SK-N-SH treated with all-trans-retinoic acid at 6 μM for 48 hours (cell line): ENCODE data around the gene SCEL.
A peak's percentile ranks its signal among the peaks of the same experiment; 100 is the strongest.

Experiments used
- ATAC-seq: fragments of 200-7000 bp; cut with Tn5 transposase; 3 replicates; pipeline ENCODE4 v1.9.1; 2020; ENCODE audit warnings: mild to moderate bottlenecking, moderate library complexity
- ARNTL ChIP-seq: fragments of 450-650 bp; formaldehyde crosslinking; IDR thresholded peaks from 2 replicates; pipeline ENCODE4 v1.5.0; 2020; ENCODE audit warnings: low read depth, mild to moderate bottlenecking, moderate library complexity, borderline replicate concordance
- CREB5 ChIP-seq: fragments of 250-450 bp; sonication (Bioruptor Pico); IDR thresholded peaks from 2 replicates; pipeline ENCODE4 v1.5.1; 2020; ENCODE audit warnings: low read depth, mild to moderate bottlenecking, moderate library complexity
- CSRNP3 ChIP-seq: fragments of 250-450 bp; sonication (Bioruptor Pico); IDR thresholded peaks from 2 replicates; pipeline ENCODE4 v1.5.1; 2021; ENCODE audit warnings: mild to moderate bottlenecking, moderate library complexity
- GLIS3 ChIP-seq: fragments of 250-450 bp; sonication (Bioruptor Pico); IDR thresholded peaks from 2 replicates; pipeline ENCODE4 v1.5.0; 2020; ENCODE audit warnings: mild to moderate bottlenecking, moderate library complexity
- ISL1 ChIP-seq: fragments of 250-450 bp; sonication (Bioruptor Pico); IDR thresholded peaks from 2 replicates; pipeline ENCODE4 v2.1.2; 2022; ENCODE audit warnings: mild to moderate bottlenecking, moderate library complexity
- OSR1 ChIP-seq: fragments of 250-450 bp; sonication (Bioruptor Pico); IDR thresholded peaks from 2 replicates; pipeline ENCODE4 v1.8.0; 2022; ENCODE audit warnings: moderate library complexity, mild to moderate bottlenecking, inconsistent platforms
- PATZ1 ChIP-seq: fragments of 250-450 bp; sonication (Bioruptor Pico); IDR thresholded peaks from 2 replicates; pipeline ENCODE4 v1.8.0; 2020; ENCODE audit warnings: mild to moderate bottlenecking, moderate library complexity, borderline replicate concordance
- POU6F1 ChIP-seq: fragments of 250-450 bp; sonication (Bioruptor Pico); IDR thresholded peaks from 2 replicates; pipeline ENCODE4 v1.8.0; 2021; ENCODE audit warnings: low read depth, mild to moderate bottlenecking, moderate library complexity, borderline replicate concordance
- PPARA ChIP-seq: fragments of 250-450 bp; sonication (Bioruptor Pico); IDR thresholded peaks from 2 replicates; pipeline ENCODE4 v1.5.0; 2020; ENCODE audit warnings: mild to moderate bottlenecking, borderline replicate concordance
- RARB ChIP-seq: fragments of 250-450 bp; sonication (Bioruptor Pico); IDR thresholded peaks from 2 replicates; pipeline ENCODE4 v1.8.0; 2021; ENCODE audit warnings: mild to moderate bottlenecking, moderate library complexity
- TCF4 ChIP-seq: fragments of 250-450 bp; sonication (Bioruptor Pico); IDR thresholded peaks from 2 replicates; pipeline ENCODE4 v1.8.0; 2021; ENCODE audit warnings: mild to moderate bottlenecking, moderate library complexity, borderline replicate concordance
- TOX ChIP-seq: fragments of 250-450 bp; sonication (Bioruptor Pico); IDR thresholded peaks from 2 replicates; pipeline ENCODE4 v1.8.0; 2021; ENCODE audit warnings: mild to moderate bottlenecking, moderate library complexity, borderline replicate concordance
- TSHZ2 ChIP-seq: fragments of 250-450 bp; sonication (Bioruptor Pico); IDR thresholded peaks from 2 replicates; pipeline ENCODE4 v1.5.0; 2020; ENCODE audit warnings: mild to moderate bottlenecking, moderate library complexity
- ZC3H10 ChIP-seq: fragments of 250-450 bp; sonication (Bioruptor Pico); IDR thresholded peaks from 2 replicates; pipeline ENCODE4 v1.5.1; 2021; ENCODE audit warnings: mild to moderate bottlenecking, moderate library complexity
- ZFP30 ChIP-seq: fragments of 450-650 bp; formaldehyde crosslinking; IDR thresholded peaks from 2 replicates; pipeline ENCODE4 v1.5.0; 2022; ENCODE audit warnings: mild to moderate bottlenecking, moderate library complexity
- ZNF565 ChIP-seq: fragments of 450-650 bp; formaldehyde crosslinking; conservative IDR thresholded peaks from 2 replicates; pipeline ENCODE4 v1.5.0; 2020; ENCODE audit warnings: low read depth, mild to moderate bottlenecking, moderate library complexity
- ZNF70 ChIP-seq: fragments of 450-650 bp; formaldehyde crosslinking; IDR thresholded peaks from 2 replicates; pipeline ENCODE4 v1.5.0; 2020; ENCODE audit warnings: mild to moderate bottlenecking, moderate library complexity
- ZNF8 ChIP-seq: fragments of 450-650 bp; formaldehyde crosslinking; IDR thresholded peaks from 2 replicates; pipeline ENCODE4 v1.5.0; 2020; ENCODE audit warnings: mild to moderate bottlenecking, moderate library complexity

The SCEL gene

GRCh38 chr13:77497835-77498234, 37.7 kb upstream of the SCEL start:
- TF ChIP-seq ISL1 (no peak), ZFP30 (no peak)
- no peak for ATAC-seq

GRCh38 chr13:77502104-77502720, 33.3 kb upstream of the SCEL start:
- TF ChIP-seq ZNF70 (CRISPR knock-in tag) (peak; percentile 63; the same call in 1 of the 2 replicates), ARNTL (no peak)
- no peak for ATAC-seq

- TF ChIP-seq CSRNP3 (CRISPR knock-in tag) (no peak), ZNF70 (CRISPR knock-in tag) (no peak), TCF4 (CRISPR knock-in tag) (no peak), RARB (no peak), ZFP30 (no peak), TOX (CRISPR knock-in tag) (no peak), ISL1 (no peak), OSR1 (CRISPR knock-in tag) (no peak), PATZ1 (CRISPR knock-in tag) (no peak), ZC3H10 (CRISPR knock-in tag) (no peak), TSHZ2 (CRISPR knock-in tag) (no peak), POU6F1 (CRISPR knock-in tag) (no peak), CREB5 (CRISPR knock-in tag) (no peak), PPARA (CRISPR knock-in tag) (no peak), ZNF565 (no peak), GLIS3 (CRISPR knock-in tag) (no peak), ZNF8 (CRISPR knock-in tag) (no peak)
- no peak for ATAC-seq
Observed at GRCh38 chr13:77503398-77503797, 32.1 kb upstream of the SCEL start.

GRCh38 chr13:77506874-77507273, 28.6 kb upstream of the SCEL start:
- TF ChIP-seq CREB5 (CRISPR knock-in tag) = no peak
- no peak for TF ChIP-seq TOX (CRISPR knock-in tag)
- TF ChIP-seq ISL1 = no peak
- no peak for TF ChIP-seq ZFP30
- ATAC-seq = 0 out of 3 replicates have a peak, but pooled peaks have one; percentile 20
